HepG2 (cell line): ENCODE data around the gene UCMA. TPM values are rescaled to one million over a fixed set of nuclear protein-coding genes. Genes with fewer than 3 reads are reported as not detected.

Experiments used
- BRCA1 ChIP-seq: sonication (generic); formaldehyde crosslinking; IDR thresholded peaks from 2 replicates; pipeline ENCODE4 v1.4.0; 2020; ENCODE audit warnings: missing genetic modification reagents
- CEBPG ChIP-seq: IDR thresholded peaks from 2 replicates; pipeline ENCODE4 v1.6.1; 2016
- CREM ChIP-seq, 2 experiments: sonication (generic) in 1 of 2; formaldehyde crosslinking in 1 of 2; IDR thresholded peaks; 2 replicates each; pipeline versions ENCODE4 v1.4.0 to v1.6.1; 2016 to 2020; ENCODE audit warnings: antibody characterized with exemption in 1 of 2, mild to moderate bottlenecking in 1 of 2, missing genetic modification reagents in 1 of 2
- DPF2 ChIP-seq: sonication (generic); formaldehyde crosslinking; IDR thresholded peaks from 2 replicates; pipeline ENCODE4 v1.4.0; 2020; ENCODE audit warnings: mild to moderate bottlenecking, low read depth, missing genetic modification reagents, borderline replicate concordance
- FOXK1 ChIP-seq: sonication (generic); formaldehyde crosslinking; IDR thresholded peaks from 2 replicates; pipeline ENCODE4 v1.4.0; 2020; ENCODE audit warnings: low read depth, missing genetic modification reagents, borderline replicate concordance
- FOXP1 ChIP-seq, 2 experiments: fragments of 450-650 bp in 1 of 2; IDR thresholded peaks; 2 replicates each; pipeline ENCODE4 v1.6.1; 2017 to 2018; ENCODE audit warnings: antibody characterized with exemption in 1 of 2
- HIVEP1 ChIP-seq: sonication (generic); formaldehyde crosslinking; IDR thresholded peaks from 2 replicates; pipeline ENCODE4 v1.4.0; 2020; ENCODE audit warnings: mild to moderate bottlenecking, missing genetic modification reagents
- KDM6A ChIP-seq: IDR thresholded peaks from 2 replicates; pipeline ENCODE4 v1.6.1; 2016; ENCODE audit warnings: low read depth
- LCORL ChIP-seq, 2 experiments: fragments of 450-650 bp in 1 of 2; sonication (generic) in 1 of 2; formaldehyde crosslinking in 1 of 2; IDR thresholded peaks; 2 replicates each; pipeline versions ENCODE4 v1.5.0 to v1.6.1; 2017 to 2020; ENCODE audit warnings: antibody characterized with exemption in 1 of 2, missing genetic modification reagents in 1 of 2
- NCOR1 ChIP-seq: fragments of 200-600 bp; sonication (generic); IDR thresholded peaks from 2 replicates; pipeline ENCODE4 v1.7.0; 2017; ENCODE audit warnings: antibody characterized with exemption, low read length, borderline replicate concordance
- PAXIP1 ChIP-seq: sonication (generic); formaldehyde crosslinking; conservative IDR thresholded peaks from 2 replicates; pipeline ENCODE4 v1.4.0; 2020; ENCODE audit warnings: mild to moderate bottlenecking, missing genetic modification reagents, moderate library complexity
- POGK ChIP-seq: sonication (generic); formaldehyde crosslinking; conservative IDR thresholded peaks from 2 replicates; pipeline ENCODE4 v1.8.0; 2022; ENCODE audit warnings: mild to moderate bottlenecking, moderate library complexity, missing genetic modification reagents
- RFXAP ChIP-seq: sonication (generic); formaldehyde crosslinking; IDR thresholded peaks from 2 replicates; pipeline ENCODE4 v1.4.0; 2020; ENCODE audit warnings: missing genetic modification reagents, borderline replicate concordance
- SOX6 ChIP-seq, 2 experiments: fragments of 450-650 bp in 1 of 2; sonication (generic) in 1 of 2; formaldehyde crosslinking in 1 of 2; IDR thresholded peaks; 2 replicates each; pipeline versions ENCODE4 v1.4.0 to v1.6.1; 2017 to 2020; ENCODE audit warnings: antibody characterized with exemption in 1 of 2, mild to moderate bottlenecking in 1 of 2, missing genetic modification reagents in 1 of 2
- SP5 ChIP-seq: IDR thresholded peaks from 2 replicates; pipeline ENCODE4 v1.6.1; 2016; ENCODE audit warnings: low read depth, borderline replicate concordance
- ZBTB7B ChIP-seq: sonication (generic); formaldehyde crosslinking; IDR thresholded peaks from 2 replicates; pipeline ENCODE4 v1.4.0; 2020; ENCODE audit warnings: missing genetic modification reagents
- ZNF12 ChIP-seq: sonication (generic); formaldehyde crosslinking; IDR thresholded peaks from 2 replicates; pipeline ENCODE4 v1.5.0; 2020; ENCODE audit warnings: missing genetic modification reagents
- ZNF230 ChIP-seq: sonication (generic); formaldehyde crosslinking; IDR thresholded peaks from 2 replicates; pipeline ENCODE4 v1.4.0; 2020; ENCODE audit warnings: mild to moderate bottlenecking, missing genetic modification reagents
- ZNF33A ChIP-seq: sonication (generic); formaldehyde crosslinking; IDR thresholded peaks from 2 replicates; pipeline ENCODE4 v1.5.1; 2020; ENCODE audit warnings: missing genetic modification reagents, mild to moderate bottlenecking, moderate library complexity, borderline replicate concordance
- polyA plus RNA-seq, 8 experiments: library from polyadenylated mRNA; depleted of rRNA in 3 of 8; stranded (reverse) in 7 of 8; unstranded in 1 of 8; fragments of >200 nt; fragmentation: Illumina TruSeq in 4 of 8; extraction: Trizol in 4 of 8; gene quantifications; 2 replicates each; pipeline versions ENCODE4 v1.2.1 to v1.2.3, GENCODE V29; 2011 to 2016; ENCODE audit warnings: low read depth in 4 of 8, missing spikeins in 1 of 8, mixed read lengths in 1 of 8; ENCODE audit not compliant: insufficient read depth in 1 of 8
- total RNA-seq, 5 experiments: library from RNA; depleted of rRNA; stranded (reverse); fragments of >200 nt; fragmentation: Illumina TruSeq; extraction: Trizol; gene quantifications; 2 replicates each; pipeline ENCODE4 v1.2.3, GENCODE V29; 2016; ENCODE audit warnings: low read depth in 1 of 5
- TF ChIP-seq, protein P1 (sequence below): sonication (generic); formaldehyde crosslinking; IDR thresholded peaks from 2 replicates; pipeline ENCODE4 v1.4.0; 2020; ENCODE audit warnings: mild to moderate bottlenecking, missing genetic modification reagents, borderline replicate concordance

Gene UCMA
- total and polyA plus RNA-seq, 2 of the 13 experiments (the other 11 are each of a cell fraction or from before 2014, with no cell fraction given), result not detected

DNA sequence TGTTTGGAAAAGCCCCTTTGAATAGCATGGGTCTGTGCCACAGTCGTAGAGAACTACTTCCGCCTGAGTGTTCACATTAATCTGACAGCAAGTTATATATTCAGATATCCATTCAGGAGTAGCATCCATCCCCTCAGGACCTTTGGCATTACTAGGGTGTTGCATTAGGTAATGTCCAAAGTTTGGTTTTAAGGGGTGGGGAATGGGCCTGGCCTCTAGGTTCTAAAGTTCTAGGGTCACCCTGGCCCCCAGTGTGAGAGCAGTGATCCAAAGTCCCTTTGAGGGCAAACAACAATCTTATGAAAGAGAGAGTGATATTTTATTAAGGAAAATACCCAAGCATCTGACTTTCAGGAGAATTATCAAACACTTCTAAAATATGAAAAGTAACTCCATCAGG lies 60.6 kb downstream of the UCMA start (continued):
- TF ChIP-seq CREM (IDR thresholded peaks at IDR 0.05), result peak; percentile 51; the same call in 1 of the 2 replicates
- no peak for TF ChIP-seq CREM (CRISPR knock-in tag; IDR thresholded peaks at IDR 0.05)
- no peak for TF ChIP-seq ZNF33A (CRISPR knock-in tag)
- peak; percentile 68; the same call in 1 of the 2 replicates for TF ChIP-seq KDM6A (CRISPR knock-in tag)
- no peak for TF ChIP-seq ZNF230 (CRISPR knock-in tag)
- no peak for TF ChIP-seq RFXAP
- TF ChIP-seq HIVEP1 (CRISPR knock-in tag), result no peak
- TF ChIP-seq, protein P1, sequence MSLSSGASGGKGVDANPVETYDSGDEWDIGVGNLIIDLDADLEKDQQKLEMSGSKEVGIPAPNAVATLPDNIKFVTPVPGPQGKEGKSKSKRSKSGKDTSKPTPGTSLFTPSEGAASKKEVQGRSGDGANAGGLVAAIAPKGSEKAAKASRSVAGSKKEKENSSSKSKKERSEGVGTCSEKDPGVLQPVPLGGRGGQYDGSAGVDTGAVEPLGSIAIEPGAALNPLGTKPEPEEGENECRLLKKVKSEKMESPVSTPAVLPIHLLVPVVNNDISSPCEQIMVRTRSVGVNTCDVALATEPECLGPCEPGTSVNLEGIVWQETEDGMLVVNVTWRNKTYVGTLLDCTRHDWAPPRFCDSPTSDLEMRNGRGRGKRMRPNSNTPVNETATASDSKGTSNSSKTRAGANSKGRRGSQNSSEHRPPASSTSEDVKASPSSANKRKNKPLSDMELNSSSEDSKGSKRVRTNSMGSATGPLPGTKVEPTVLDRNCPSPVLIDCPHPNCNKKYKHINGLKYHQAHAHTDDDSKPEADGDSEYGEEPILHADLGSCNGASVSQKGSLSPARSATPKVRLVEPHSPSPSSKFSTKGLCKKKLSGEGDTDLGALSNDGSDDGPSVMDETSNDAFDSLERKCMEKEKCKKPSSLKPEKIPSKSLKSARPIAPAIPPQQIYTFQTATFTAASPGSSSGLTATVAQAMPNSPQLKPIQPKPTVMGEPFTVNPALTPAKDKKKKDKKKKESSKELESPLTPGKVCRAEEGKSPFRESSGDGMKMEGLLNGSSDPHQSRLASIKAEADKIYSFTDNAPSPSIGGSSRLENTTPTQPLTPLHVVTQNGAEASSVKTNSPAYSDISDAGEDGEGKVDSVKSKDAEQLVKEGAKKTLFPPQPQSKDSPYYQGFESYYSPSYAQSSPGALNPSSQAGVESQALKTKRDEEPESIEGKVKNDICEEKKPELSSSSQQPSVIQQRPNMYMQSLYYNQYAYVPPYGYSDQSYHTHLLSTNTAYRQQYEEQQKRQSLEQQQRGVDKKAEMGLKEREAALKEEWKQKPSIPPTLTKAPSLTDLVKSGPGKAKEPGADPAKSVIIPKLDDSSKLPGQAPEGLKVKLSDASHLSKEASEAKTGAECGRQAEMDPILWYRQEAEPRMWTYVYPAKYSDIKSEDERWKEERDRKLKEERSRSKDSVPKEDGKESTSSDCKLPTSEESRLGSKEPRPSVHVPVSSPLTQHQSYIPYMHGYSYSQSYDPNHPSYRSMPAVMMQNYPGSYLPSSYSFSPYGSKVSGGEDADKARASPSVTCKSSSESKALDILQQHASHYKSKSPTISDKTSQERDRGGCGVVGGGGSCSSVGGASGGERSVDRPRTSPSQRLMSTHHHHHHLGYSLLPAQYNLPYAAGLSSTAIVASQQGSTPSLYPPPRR (CRISPR knock-in tag), result peak; percentile 12; the same call in 1 of the 2 replicates
- peak; percentile 89 for TF ChIP-seq NCOR1
- TF ChIP-seq FOXP1 (IDR thresholded peaks at IDR 0.05), result no peak
- TF ChIP-seq FOXP1 (CRISPR knock-in tag; IDR thresholded peaks at IDR 0.05), result peak; percentile 39; the same call in 1 of the 2 replicates
- peak; percentile 47; the same call in 1 of the 2 replicates for TF ChIP-seq ZBTB7B (CRISPR knock-in tag)
- no peak for TF ChIP-seq LCORL (IDR thresholded peaks at IDR 0.05)
- TF ChIP-seq LCORL (CRISPR knock-in tag; IDR thresholded peaks at IDR 0.05), result peak; percentile 74; the same call in 1 of the 2 replicates
- no peak for TF ChIP-seq BRCA1
- TF ChIP-seq POGK (CRISPR knock-in tag), result no peak
- no peak for TF ChIP-seq SOX6 (IDR thresholded peaks at IDR 0.05)
- TF ChIP-seq SOX6 (CRISPR knock-in tag; IDR thresholded peaks at IDR 0.05), result 0 out of 2 replicates have a peak, but pooled peaks have one; percentile 15
- TF ChIP-seq FOXK1 (CRISPR knock-in tag), result no peak
- TF ChIP-seq ZNF12, result no peak
- TF ChIP-seq CEBPG (CRISPR knock-in tag), result peak; percentile 70
- peak; percentile 93 for TF ChIP-seq PAXIP1 (CRISPR knock-in tag)
- 0 out of 2 replicates have a peak, but pooled peaks have one; percentile 18 for TF ChIP-seq DPF2 (CRISPR knock-in tag)
- TF ChIP-seq SP5 (CRISPR knock-in tag), result 0 out of 2 replicates have a peak, but pooled peaks have one; percentile 36
